Measurements from ENCODE around the gene ROPN1L. TPM values are rescaled to one million over a fixed set of nuclear protein-coding genes. Genes with fewer than 3 reads are reported as not detected.
A peak's percentile ranks its signal among the peaks of the same experiment; 100 is the strongest.

ROPN1L gene
- total and polyA plus RNA-seq, 2 experiments from 2014 or later, result 0.30 TPM; not detected in 1

DNA sequence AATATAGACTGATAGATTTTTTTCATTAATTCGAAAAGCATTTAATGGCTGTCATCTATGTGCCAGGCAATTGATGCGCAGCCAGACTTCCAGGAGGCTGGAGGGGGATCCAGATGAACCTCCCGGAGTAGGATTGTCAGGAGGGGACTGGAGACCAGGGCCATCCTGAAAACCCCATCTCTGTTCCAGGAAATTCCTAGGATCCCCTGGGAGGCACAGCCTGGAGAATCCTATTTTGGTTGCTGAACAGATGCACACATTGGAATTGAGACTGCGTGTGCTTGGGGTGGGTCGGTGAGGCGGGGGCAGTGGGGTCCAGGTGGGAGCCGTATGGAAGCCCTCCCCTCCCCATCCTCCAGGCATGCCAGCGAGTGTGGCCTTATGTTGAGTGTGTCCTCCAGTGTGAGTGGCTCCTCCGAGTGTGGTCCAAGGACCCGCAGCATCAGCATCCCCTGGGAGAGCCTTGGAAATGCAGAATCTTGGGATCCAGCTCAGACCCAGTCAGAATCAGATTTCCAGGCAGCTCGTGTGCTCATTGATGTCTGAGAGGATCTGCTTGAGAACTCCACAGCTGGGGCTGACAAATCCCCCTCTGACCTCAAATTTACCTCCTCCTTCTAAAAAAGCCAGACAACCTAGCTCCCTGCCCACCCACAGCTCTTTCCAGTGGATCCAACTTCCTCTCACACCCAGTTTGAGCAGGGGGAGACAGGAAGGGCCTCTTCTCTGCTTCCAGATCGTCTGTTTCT is 38.7 kb downstream of the ROPN1L start:
- Histone ChIP-seq H3K4me2 (peak overlapping the region; percentile 31), H3K27ac (peak overlapping the region; percentile 55), H4K20me1 (ENCODE audit: insufficient read depth, poor library complexity, severe bottlenecking) (no peaks in the 10 kb centered on the region), H3K36me3 (replicated peaks; ENCODE audit: insufficient read depth, low read depth) (no peaks in the 10 kb centered on the region), H3K4me1 (ENCODE audit: insufficient read depth) (peaks cover 10% of the 10 kb centered on the region), H3K79me2 (no peaks in the 10 kb centered on the region), H3K9me2 (replicated peaks; ENCODE audit: insufficient read depth) (no peaks in the 10 kb centered on the region), H3K4me3 (no peak overlapping the region), H2AFZ (no peak overlapping the region), H3K27me3 (no peaks in the 10 kb centered on the region), H3K9me3 (ENCODE audit: low read depth) (no peaks in the 10 kb centered on the region)
- no peak for DNase-seq (ENCODE audit: low spot score)
- TF ChIP-seq EZH2 (IDR thresholded peaks at IDR 0.05; ENCODE audit: borderline replicate concordance), result no peak
- TF ChIP-seq, protein P1, sequence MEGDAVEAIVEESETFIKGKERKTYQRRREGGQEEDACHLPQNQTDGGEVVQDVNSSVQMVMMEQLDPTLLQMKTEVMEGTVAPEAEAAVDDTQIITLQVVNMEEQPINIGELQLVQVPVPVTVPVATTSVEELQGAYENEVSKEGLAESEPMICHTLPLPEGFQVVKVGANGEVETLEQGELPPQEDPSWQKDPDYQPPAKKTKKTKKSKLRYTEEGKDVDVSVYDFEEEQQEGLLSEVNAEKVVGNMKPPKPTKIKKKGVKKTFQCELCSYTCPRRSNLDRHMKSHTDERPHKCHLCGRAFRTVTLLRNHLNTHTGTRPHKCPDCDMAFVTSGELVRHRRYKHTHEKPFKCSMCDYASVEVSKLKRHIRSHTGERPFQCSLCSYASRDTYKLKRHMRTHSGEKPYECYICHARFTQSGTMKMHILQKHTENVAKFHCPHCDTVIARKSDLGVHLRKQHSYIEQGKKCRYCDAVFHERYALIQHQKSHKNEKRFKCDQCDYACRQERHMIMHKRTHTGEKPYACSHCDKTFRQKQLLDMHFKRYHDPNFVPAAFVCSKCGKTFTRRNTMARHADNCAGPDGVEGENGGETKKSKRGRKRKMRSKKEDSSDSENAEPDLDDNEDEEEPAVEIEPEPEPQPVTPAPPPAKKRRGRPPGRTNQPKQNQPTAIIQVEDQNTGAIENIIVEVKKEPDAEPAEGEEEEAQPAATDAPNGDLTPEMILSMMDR (IDR thresholded peaks at IDR 0.05; ENCODE audit: poor library complexity), result no peak
- TF ChIP-seq EZH2phosphoT487 (IDR thresholded peaks at IDR 0.05; ENCODE audit: low read depth, severe bottlenecking, unreplicated experiment), result no peak
- WGBS (ENCODE audit: low lambda C conversion rate, missing lambda C conversion rate), result 91% methylated on average over 12 of the region's 12 CpGs

DNA sequence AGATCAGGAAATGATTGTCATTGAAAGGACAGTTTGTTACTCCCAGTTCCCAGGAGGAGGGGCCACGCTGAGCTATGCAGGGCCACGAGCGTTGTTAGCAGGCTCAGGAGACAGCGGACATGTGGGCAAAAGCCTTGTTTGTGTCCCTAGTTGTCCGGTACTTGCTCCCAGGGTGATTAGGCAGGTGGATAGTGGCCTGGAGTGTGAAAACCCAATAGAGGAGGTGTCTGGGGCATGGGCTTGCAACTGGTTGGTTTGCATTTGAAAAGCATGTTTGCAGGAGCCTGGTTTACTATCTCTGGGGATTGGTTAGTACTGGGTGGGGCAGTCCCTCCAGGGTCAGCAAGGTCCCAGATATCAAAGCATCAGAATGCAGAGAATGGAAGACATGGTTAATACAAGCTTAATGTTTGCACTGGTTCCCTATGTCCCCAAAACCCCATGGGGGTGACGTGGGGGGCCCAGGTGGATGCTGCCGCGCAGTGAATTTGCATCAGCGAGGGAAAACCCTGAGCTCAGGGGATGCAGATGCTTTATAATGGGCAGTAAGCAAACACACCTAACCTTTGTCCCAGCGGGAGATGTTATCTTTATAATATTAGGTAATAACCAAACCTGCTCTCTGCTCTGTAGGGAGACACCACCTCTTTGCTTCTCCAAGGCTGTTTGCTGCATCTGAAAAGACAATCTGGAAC is 39.7 kb downstream of the ROPN1L start:
- WGBS (ENCODE audit: low lambda C conversion rate, missing lambda C conversion rate), result 51% methylated on average over 10 of the region's 10 CpGs
- H3K79me2 ChIP-seq, result no peaks in the 10 kb centered on the region
- peak; percentile 42 for DNase-seq (ENCODE audit: low spot score)
- TF ChIP-seq, protein P1 (IDR thresholded peaks at IDR 0.05; ENCODE audit: poor library complexity), result no peak
- TF ChIP-seq EZH2phosphoT487 (IDR thresholded peaks at IDR 0.05; ENCODE audit: low read depth, severe bottlenecking, unreplicated experiment) (no peak), EZH2 (IDR thresholded peaks at IDR 0.05; ENCODE audit: borderline replicate concordance) (no peak)
- no peaks in the 10 kb centered on the region for H3K36me3 ChIP-seq (replicated peaks; ENCODE audit: insufficient read depth, low read depth)
- no peak overlapping the region for H2AFZ ChIP-seq
- no peaks in the 10 kb centered on the region for H3K9me3 ChIP-seq (ENCODE audit: low read depth)
- H3K4me1 ChIP-seq (ENCODE audit: insufficient read depth), result peaks cover 10% of the 10 kb centered on the region
- H3K27ac ChIP-seq, result peak overlapping the region; percentile 55
- H3K9me2 ChIP-seq (replicated peaks; ENCODE audit: insufficient read depth), result no peaks in the 10 kb centered on the region
- H3K4me3 ChIP-seq, result no peak overlapping the region
- no peaks in the 10 kb centered on the region for H4K20me1 ChIP-seq (ENCODE audit: insufficient read depth, poor library complexity, severe bottlenecking)
- H3K27me3 ChIP-seq, result no peaks in the 10 kb centered on the region
- H3K4me2 ChIP-seq, result peak overlapping the region; percentile 31

DNA sequence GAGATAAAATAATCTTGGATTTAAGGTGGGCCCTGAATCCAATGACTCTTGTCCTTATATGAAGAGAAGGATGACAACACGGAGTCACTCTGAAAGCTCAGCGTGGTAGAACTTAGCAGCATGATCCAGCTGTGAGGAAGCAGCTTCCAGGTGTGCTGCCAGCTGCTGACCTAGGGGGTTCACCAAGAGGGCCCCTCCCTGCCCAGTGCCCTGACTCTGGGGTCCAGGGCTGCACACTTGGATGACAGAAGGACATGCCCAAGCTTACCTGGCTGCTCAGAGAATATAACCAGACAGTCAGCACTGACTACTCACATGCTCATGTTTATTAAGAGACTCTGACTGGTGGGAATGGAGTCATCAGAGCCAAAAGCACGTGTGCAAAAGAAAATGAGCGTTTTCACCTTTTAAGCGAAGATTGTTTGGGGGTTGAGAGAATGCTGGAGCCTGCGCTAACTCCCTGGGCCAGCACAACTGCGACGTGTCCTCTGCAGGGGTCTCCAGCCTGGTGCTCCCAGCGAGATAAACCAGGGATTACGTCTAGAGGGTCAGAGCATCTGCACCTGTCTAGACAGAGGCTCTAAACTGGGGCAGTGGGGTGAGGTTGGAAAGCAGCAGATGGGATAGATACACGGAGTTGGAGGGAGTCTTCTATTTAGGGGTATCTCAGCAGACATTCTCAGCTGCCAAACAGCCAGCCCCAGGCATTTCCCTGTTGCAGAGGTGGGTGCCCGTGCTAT is 41.3 kb downstream of the ROPN1L start:
- DNase-seq (ENCODE audit: low spot score), result no peak
- Histone ChIP-seq H3K4me2 (no peak overlapping the region), H3K4me3 (no peak overlapping the region), H3K79me2 (no peaks in the 10 kb centered on the region), H3K9me3 (ENCODE audit: low read depth) (no peaks in the 10 kb centered on the region), H3K27me3 (no peaks in the 10 kb centered on the region), H3K9me2 (replicated peaks; ENCODE audit: insufficient read depth) (no peaks in the 10 kb centered on the region), H3K4me1 (ENCODE audit: insufficient read depth) (peaks cover 10% of the 10 kb centered on the region), H3K36me3 (replicated peaks; ENCODE audit: insufficient read depth, low read depth) (no peaks in the 10 kb centered on the region), H4K20me1 (ENCODE audit: insufficient read depth, poor library complexity, severe bottlenecking) (no peaks in the 10 kb centered on the region), H2AFZ (no peak overlapping the region), H3K27ac (no peak overlapping the region)
- TF ChIP-seq EZH2phosphoT487 (IDR thresholded peaks at IDR 0.05; ENCODE audit: low read depth, severe bottlenecking, unreplicated experiment) (no peak), EZH2 (IDR thresholded peaks at IDR 0.05; ENCODE audit: borderline replicate concordance) (no peak)
- TF ChIP-seq, protein P1 (IDR thresholded peaks at IDR 0.05; ENCODE audit: poor library complexity), result no peak
- whole genome bisulfite sequencing (ENCODE audit: low lambda C conversion rate, missing lambda C conversion rate), result 89% methylated on average over 12 of the region's 12 CpGs

Data from hepatocyte (in vitro differentiated cells).